ENCODE measurements around the gene MCM6.
A peak's percentile ranks its signal among the peaks of the same experiment; 100 is the strongest.
"Not testable (repeated sequence)": the region's sequence is repeated elsewhere in the genome, so short reads cannot be mapped to it uniquely, and the experiment has no call there.

Gene MCM6

DNA sequence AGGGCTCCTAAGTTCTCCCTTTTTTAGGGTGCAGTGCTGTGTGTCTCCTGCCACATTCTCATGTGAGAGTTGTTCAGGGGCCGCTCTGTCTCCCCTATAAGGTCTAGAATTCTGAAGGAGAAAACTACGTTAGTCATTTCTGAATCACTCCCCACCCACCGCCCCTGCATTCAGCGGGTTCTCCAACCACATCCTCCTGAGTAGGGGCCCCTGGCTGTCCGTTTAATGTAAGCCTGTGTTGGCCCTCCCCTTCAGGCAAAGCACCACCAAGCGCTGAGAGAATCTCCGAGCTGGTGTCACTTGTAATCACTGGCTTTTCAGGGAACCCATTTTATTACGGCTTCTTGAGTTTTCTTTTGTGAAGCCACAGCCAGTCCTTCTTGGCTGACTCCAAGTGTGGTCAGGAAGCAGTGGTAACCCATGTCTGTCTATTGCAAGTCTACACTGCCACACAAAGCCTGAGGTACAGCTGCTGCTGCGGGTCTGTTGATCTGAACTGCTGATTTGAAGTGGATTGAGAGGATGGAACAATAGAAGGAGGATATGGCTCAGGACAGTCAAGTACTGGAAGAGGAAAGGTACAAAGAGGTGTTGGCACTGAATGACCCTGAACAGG lies 56.1 kb downstream of the MCM6 start:
- DNase-seq (ENCODE audit: low spot score) = no peak

DNA sequence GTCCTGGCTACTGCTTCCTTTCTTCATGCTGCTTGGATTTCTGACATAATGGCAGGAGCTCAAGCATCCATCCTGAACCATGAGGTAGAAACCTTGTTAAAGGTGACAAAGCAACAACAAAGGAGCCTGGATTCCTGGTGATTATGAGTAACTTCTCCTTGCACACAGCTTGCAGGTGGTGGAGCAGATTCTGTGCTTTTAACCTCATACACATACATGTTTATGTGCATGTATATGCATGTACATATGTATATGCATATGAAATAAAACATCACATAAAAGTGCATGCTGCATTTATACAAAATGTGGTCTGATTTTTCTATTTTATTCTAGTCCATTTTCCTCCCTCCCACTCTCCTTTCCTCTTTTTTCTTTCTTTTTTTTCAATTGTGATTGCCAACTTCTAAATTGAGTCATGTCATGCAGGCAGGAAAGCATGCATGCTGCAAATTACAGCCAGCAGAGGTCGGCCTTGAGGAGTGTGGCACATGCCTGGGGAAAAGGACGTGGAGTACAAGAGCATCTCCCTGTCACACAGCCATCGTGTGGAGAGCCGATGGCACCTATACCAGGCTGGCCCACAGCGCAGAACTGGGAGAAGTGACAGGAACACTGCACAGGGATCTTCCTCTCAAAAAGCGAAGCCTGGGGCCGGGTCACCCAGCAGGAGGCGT lies 57.2 kb downstream of the MCM6 start:
- peak; percentile 23 for DNase-seq (ENCODE audit: low spot score)

DNA sequence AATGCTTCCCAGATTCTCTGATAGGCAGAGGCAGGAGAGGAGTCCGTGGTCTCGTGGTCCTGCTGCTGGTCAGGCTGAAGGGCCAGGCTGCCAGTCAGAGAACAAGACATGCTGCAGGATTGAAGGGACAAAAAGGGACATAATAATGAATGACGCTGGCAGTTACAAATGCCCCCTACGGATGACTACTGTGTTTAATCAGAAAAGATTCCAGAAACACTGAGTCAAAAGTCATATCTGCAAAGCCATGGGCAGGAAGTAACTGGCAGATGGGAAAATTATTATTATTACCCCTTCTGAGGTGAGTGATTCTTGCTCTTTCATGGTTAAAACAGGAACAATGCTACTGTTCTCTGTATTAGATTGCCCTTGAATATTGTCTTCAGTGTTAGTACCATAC lies 58.3 kb downstream of the MCM6 start:
- no peak for DNase-seq (ENCODE audit: low spot score)

DNA sequence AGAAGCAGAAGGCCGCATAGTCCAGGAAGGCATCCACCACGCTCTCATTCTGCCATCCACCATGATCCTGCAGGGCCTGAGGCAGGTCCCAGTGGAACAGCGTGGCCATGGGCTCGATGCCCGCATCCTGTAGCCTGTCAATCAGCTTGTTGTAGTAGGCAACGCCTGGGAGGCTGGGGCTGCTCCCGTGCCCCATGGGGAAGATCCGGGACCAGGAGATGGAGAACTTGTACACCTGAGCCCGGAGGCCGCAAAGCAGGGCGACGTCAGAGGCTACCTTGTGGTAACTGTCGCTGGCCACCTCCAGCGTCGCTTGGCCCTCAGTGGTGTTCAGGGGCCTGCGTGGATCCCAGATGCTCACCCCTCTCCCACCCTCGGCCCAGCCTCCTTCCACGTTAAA lies 58.8 kb downstream of the MCM6 start:
- no peak for DNase-seq (ENCODE audit: low spot score)

DNA sequence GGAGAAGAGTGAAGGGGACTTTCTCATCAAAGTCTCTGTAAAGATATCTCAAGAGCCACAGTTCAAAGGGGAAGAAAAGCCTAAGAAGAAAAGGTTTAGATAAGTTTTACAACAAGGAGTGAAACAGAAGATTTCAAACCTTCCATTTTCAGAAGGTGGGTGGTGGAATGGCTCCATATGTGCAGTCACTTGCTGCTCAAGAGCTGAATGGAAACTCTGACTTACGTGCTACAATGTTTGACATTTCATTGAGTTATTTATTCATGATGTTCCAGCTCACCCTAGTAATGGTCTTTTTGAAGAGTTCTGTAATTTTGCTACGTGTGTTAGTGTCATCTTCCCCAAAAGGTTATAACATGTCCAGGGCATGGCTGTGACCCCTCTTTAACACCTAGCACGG lies 61.0 kb downstream of the MCM6 start:
- DNase-seq (ENCODE audit: low spot score) = no peak

DNA sequence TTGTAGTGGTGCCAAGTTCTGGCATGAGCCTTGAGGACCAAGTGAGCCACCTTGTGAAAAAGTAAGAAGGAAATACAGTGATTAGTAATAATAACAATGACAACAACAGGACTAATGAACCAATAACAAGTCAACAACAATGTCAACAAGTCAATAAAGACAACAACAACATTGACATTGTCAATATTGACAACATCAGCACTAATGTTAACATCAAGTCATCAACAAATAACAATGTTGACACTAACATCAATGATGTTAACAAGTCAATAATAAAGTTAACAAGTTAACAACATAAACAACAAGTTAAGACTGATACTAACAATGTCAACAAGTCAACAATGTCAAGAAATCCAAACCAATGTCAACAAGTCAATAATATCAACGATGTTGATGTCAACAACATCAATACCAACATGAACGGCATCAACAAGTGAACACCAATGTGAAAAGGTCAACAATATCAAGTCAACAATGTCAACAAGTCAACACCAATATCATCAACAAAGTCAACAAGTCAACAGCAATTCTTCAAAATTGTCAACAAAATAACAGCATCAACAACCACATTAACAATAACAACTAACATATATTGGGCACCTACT lies 63.2 kb downstream of the MCM6 start:
- no peak for DNase-seq (ENCODE audit: low spot score)

DNA sequence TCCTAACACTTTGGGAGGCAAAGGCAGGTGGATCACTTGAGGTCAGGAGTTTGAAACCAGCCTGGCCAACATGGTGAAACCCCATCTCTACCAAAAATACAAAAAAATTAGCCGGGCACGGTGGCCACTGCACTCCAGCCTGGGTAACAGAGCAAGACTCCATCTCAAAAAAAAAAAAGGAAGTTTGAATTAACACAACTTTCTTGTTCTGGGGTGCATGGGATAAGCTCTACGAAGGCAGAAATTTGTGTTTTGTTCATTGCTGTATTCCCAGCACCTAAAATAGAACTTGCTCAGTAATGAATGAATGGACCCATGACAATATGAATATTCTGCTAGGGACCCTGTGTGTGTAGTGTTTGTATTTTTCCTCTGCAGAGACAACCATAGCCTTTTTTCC lies 68.4 kb downstream of the MCM6 start:
- DNase-seq (ENCODE audit: low spot score) = not testable (repeated sequence)

DNA sequence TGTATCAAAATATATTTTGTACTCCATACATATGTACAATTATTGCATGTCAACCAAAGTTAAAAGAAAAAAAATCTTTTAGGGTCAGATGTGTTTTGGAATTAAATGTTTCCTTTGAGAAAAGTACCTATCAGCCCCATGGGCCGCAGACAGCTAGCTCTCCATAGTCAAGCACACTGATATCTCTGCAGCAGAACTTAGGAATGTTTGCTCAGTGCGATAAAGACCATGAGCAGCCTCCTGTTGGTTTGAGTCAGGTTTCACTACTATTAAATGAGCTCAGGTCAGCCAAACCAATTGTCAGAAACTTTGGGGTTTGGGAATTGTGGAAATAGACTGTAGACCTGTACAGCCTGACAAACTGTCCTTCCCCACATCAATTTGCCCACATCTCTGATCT lies 73.0 kb downstream of the MCM6 start:
- peak; percentile 27 for DNase-seq (ENCODE audit: low spot score)

DNA sequence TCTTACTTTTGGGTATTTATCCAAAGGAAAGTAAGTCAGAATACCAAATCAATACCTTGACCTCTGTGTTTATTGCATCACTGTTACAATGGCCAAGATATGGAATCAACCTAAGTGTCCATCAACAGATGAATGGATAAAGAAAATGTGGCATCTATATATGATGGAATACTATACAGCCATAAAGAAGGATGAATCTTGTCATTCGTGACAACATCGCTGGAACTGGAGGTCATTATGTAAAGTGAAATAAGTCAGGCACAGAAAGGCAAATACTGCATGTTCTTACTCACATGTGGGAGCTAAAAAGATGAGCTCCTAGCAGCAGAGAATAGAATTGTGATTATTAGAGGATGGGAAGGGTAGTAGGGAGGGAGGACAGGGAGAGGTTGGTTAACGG lies 73.9 kb downstream of the MCM6 start:
- DNase-seq (ENCODE audit: low spot score) = no peak

DNA sequence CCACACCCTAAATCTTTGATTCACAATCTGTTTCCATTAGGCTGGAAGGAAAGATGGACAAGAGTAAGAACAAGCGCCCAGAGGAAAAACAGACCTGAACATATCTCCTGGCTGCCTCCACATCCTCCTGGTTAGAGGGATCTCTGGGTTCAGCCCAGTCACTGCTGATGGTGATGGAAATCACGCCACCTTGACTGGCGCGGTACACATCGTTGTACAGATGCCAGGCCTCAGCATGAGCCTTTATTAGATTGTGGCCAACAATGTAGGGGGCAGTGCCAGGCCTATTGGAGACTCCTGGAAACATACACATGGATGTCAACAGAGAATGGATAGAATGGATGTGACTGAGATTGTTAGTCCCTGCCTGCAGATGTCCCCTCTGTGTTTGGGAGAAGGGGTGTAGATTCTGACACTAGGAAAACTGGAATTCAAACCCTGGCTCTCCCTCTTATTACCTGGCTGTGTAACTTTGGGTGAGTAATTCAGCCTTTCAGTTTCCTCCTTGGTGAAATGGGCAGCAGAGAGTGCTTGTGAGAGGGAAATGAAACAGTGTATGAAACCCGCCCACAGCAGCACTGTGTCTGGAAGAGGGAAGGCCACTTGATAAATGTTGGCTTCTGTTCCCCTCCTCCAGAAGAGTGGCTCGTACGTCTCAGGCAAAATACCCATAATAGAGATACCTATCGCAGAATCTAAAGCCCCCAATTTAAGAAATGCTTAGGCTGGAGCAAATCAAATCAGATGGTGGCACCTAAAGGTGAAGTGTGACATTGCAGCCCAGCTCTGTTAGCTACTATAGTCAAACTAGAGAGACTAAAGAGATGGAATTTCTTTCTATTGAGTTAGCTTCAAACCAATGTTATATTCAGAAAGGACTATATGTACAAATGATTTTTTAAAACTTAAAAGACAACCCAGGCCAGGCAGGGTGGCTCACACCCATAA lies 75.5 kb downstream of the MCM6 start:
- DNase-seq (ENCODE audit: low spot score) = no peak

DNA sequence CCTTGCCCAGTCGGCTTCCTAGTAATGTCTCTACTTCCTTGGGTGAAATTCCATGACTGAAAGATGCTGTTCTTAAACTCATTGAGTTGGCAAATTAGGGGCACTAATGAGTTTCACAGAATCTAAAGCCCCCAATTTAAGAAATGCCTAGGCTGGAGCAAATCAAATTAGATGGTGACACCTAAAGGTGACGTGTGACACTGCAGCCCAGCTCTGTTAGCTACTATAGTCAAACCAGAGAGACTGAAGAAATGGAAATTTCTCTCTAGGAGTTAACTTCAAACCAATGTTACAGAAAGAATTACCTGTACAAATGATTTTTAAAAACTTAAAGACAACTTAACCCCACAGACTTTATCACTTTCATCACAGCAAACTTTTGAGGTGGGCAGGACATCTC lies 76.5 kb downstream of the MCM6 start:
- no peak for DNase-seq (ENCODE audit: low spot score)

DNA sequence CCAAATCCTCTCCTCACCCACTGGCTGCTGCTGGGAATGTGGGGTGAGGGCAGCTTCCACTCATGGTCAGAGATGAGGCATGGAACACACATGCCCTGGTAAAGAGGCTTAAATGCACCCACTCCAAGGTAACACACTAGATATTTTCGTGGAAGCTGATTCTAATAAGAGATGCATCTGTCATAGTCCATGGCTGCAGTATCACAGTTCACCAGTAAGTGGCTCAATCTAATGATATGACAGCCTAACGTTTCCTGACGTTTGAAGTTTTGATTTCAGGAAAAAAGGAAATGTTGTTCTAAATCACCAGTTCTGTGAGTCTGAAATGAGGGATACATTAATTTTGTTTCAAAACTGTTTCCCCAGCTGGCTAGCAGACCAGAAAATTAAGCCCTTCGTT lies 77.5 kb downstream of the MCM6 start:
- no peak for DNase-seq (ENCODE audit: low spot score)

DNA sequence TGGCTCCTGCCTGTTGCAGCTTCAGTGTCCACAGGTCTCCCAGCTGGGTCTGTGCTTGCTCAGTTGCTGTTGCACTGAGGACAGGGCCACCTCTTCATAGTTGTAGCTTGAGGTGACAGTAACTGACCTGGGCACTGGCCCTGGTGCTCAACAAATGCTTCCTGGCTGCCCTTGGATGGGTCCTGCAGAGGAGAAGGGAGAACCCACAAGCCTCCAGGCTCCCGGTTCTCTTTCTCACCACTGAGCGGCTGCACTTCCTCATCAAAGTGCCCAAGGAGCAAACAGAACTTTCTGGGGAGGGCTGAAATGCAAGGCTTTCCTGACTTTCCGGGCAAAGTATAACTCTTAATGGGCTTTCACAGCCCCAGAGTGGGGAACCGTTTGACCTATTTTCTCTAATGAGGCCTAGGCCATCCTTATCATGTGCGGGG lies 78.0 kb downstream of the MCM6 start:
- no peak for DNase-seq (ENCODE audit: low spot score)

DNA sequence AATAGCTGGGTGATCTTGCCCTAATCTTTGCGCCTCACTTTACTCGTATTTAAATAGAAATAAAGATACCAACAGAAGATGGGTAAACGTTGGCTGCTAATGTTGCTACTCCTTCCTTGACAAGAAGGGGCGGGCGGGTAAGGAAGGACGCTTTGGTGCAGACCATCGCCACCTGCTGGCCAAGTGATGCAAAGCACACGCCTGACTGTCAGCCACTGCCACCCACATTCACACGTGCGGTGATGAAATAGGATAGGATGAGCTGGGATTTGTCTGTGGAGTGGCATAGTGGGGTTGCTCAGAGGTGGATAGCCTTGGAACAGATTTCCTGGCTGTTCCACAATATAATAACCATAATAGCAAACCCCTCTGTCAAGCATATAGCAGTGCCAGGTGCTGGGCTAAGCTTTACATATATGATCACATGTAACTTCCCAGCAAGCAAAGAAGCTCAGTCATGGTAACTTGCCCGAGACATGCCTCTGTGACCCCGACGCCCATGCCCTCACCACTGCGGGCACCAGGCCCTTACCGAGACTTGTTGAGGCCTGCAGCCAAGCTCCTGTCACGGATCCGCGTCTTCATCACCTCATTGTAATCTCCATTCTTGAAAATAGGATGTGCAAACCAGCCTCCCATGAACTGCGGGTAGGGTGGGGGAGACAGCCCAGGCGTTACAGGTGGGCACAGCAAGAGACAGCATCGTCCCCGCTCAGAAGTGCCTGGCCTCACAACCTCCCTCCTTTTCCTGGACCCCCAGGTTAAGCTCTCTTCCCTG lies 78.6 kb downstream of the MCM6 start:
- DNase-seq (ENCODE audit: low spot score) = peak; percentile 72

DNA sequence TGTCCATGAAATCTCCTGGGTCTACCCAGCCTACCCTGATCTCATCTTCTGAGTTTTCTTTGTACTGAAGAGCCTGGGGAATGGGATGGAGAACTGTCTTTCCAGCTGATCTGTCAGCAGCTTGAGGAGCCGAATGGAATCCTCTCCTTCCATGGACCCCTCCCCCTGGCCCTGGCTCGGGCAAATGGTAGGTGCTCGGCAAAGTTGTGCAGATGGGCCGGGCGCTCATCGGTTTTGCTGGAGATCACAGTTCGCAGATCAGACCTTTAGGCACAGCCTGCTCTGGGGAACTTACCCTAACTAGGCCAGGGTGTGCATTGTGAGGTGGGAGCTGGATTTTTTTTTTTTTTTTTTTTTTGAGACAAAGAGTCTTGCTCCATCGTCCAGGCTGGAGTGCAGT lies 79.6 kb downstream of the MCM6 start:
- no peak for DNase-seq (ENCODE audit: low spot score)

DNA sequence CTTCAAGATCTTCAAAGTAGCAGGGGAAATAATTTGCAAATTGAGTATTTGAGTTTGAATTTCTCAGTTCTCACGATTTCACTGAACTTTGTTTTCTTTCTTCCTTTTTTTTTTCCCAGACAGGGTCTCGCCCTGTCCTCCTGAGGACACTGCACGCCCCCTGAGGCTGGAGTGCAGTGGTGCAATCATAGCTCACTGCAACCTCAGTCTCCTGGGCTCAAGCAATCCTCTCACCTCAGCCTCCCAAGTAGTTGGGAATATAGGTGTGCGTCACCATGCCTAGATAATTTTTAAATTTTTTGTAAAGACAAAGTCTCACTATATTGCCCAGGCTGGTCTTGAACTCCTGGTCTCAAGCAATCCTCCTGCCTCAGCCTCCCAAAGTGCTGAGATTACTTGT lies 80.6 kb downstream of the MCM6 start:
- DNase-seq (ENCODE audit: low spot score) = not testable (repeated sequence)

DNA sequence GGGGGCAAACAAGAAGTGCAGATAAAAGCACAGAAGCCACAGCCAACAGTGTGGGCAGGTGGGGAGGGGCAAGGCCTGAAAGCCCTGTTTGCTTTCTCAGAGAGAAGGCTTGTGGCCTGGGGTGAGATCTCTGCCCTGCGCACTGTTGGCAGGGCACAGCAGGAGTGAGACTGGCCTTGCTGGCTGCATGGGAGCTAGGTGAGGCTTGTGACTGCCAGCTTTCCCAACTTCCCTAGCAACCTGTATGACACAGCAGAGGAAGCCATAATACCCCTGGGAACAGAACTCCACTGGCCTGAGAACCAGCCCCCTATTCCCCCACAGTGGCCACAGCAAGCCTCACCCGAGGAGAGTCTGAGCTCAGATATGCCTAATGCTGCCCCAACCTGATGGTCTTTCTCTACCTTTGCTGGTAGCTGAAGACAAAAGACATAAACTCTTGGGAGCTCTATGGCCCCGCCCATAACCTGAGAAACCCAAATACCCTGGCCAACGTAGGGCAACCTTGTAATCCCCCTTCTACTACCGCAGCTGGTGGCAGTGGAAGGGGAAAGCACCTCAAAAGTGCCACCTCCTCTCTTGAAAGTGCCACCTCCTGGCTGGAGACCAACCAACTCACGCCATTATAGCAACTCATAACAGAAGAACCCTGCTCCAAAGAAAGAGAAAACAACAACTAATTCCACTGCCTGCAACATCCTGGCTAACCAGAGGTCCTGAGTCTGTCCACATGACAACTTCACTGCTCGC lies 83.7 kb downstream of the MCM6 start:
- no peak for DNase-seq (ENCODE audit: low spot score)

DNA sequence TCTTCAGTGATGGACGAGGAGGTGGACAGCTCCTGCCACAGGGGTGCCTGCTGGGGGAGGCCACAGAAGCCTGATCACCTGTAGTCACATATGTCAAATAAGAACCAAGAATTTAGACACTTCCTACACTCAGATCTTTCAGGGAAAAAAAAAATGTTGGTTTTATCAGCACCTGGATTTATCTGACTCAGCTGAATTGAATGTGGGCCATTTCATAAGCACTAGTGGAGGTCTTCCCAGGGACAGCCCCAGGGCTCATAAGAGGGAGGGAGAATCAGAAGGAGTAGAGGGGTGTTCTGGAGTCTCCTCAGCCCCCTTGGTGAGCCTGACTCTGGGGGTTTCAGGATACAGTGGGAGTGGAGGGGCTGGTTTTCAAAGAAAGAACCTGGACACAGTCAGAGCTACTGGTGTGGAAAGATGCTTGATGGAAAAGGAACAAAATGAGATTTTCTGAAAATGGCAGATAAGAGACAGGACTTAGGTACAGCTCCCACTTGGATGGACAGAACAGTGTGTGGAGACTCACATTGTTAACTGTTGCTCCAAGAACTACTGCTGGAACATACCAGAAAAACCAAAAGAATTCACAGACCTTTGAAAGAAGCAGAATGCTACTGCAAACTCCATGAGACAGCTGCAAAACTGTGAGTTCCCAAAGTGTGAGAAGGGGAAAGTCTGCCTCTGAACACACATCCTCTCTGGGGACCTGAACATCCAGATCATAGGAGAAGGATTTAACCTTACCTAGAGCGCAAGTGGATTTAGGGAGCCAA lies 84.6 kb downstream of the MCM6 start:
- no peak for DNase-seq (ENCODE audit: low spot score)

DNA sequence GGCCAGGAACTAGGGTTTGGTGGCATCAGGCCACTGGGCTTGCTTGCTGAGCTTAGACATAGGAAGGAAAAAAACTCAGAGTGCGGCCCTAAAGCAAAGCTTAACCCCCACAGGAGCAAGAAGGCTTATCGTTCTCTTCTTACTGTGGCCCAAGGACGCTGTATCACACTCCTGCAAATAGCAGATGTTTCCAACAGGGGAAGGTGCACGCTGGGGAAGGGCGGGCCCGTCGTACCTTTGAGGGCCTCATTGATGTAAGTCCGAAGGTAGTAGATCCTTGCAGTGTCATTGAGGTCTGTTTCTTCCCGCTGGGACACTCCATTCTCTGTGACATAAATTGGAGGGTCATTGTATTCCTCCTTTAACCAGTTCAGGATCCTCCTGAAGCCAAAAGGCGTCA lies 85.8 kb downstream of the MCM6 start:
- no peak for DNase-seq (ENCODE audit: low spot score)
